ENCODE results near the gene PNPLA1.

PNPLA1 gene

GRCh38 chr6:36353411-36353915 lies 83.6 kb downstream of the PNPLA1 start:
- Histone ChIP-seq H3K9me3 (ENCODE audit: control insufficient read depth, low read length) (no peaks in the 10 kb centered on the region), H3K4me3 (ENCODE audit: low read length) (no peak overlapping the region), H3K4me1 (ENCODE audit: control insufficient read depth, insufficient read depth, low read length) (peaks cover 24% of the 10 kb centered on the region), H3K9ac (ENCODE audit: low read length) (no peak overlapping the region), H3K36me3 (ENCODE audit: control insufficient read depth, insufficient read depth, low read length, severe bottlenecking) (no peaks in the 10 kb centered on the region), H3K27me3 (replicated peaks; ENCODE audit: control insufficient read depth, insufficient read depth, low read length) (no peaks in the 10 kb centered on the region)
- no peak for DNase-seq (ENCODE audit: low read depth)

DNA sequence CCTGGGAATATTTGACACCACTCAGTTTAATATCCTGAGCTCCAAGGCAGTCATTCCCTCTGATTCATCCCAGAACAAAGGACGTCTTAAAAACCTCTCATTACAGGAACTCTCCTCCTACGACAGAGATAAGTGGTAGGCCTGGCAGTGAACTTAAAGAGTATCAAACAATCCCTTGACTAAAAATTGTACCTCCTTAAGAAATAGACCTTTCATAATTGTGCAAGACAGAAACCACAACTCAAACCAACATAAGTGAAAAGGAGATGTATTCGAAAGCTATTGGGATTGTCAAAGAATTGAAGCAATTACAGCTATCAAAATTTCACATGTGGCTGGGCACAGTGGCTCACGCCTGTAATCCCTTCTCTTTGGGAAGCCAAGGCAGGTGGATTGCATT lies 86.0 kb downstream of the PNPLA1 start:
- no peaks in the 10 kb centered on the region for H3K36me3 ChIP-seq (ENCODE audit: control insufficient read depth, insufficient read depth, low read length, severe bottlenecking)
- no peak overlapping the region for H3K9ac ChIP-seq (ENCODE audit: low read length)
- peaks cover 30% of the 10 kb centered on the region for H3K4me1 ChIP-seq (ENCODE audit: control insufficient read depth, insufficient read depth, low read length)
- H3K9me3 ChIP-seq (ENCODE audit: control insufficient read depth, low read length) = no peaks in the 10 kb centered on the region
- no peak for DNase-seq (ENCODE audit: low read depth)
- H3K4me3 ChIP-seq (ENCODE audit: low read length) = no peak overlapping the region
- no peaks in the 10 kb centered on the region for H3K27me3 ChIP-seq (replicated peaks; ENCODE audit: control insufficient read depth, insufficient read depth, low read length)

DNA sequence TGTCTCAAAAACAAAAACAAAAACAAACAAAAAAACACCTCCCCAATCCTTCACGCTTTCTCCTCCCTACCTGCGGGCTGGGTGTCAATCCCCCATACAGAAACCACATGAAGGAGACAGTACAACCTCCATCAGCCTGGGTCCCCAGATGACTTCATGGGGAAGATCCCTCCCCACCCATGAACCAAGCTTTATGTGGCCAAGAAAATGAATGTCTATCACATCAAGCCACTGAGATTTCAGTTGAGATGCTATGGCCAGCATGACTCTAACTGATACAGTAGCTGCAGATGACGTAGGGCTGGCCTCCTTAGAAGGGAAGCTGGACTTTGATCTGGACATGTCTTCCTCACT lies 88.0 kb downstream of the PNPLA1 start:
- DNase-seq (ENCODE audit: low read depth) = no peak
- Histone ChIP-seq H3K36me3 (ENCODE audit: control insufficient read depth, insufficient read depth, low read length, severe bottlenecking) (no peaks in the 10 kb centered on the region), H3K9me3 (ENCODE audit: control insufficient read depth, low read length) (no peaks in the 10 kb centered on the region)

More for the DNA sequence above, 88.0 kb downstream of the PNPLA1 start:
- H3K4me3 ChIP-seq (ENCODE audit: low read length) = no peak overlapping the region
- no peak overlapping the region for H3K9ac ChIP-seq (ENCODE audit: low read length)
- H3K27me3 ChIP-seq (replicated peaks; ENCODE audit: control insufficient read depth, insufficient read depth, low read length) = no peaks in the 10 kb centered on the region
- peaks cover 22% of the 10 kb centered on the region for H3K4me1 ChIP-seq (ENCODE audit: control insufficient read depth, insufficient read depth, low read length)
